ENCODE measurements around the gene SELPLG. TPM values are rescaled to one million over a fixed set of nuclear protein-coding genes. Genes with fewer than 3 reads are reported as not detected.
"Not testable (repeated sequence)": the region's sequence is repeated elsewhere in the genome, so short reads cannot be mapped to it uniquely, and the experiment has no call there.

The SELPLG gene
- total RNA-seq, 1 experiment from 2014 or later = 0.23 TPM

- DNase-seq (ENCODE audit: low read depth) = not testable (repeated sequence)
Measured at GRCh38 chr12:108655812-108656175, 22.1 kb upstream of the SELPLG start.

DNA sequence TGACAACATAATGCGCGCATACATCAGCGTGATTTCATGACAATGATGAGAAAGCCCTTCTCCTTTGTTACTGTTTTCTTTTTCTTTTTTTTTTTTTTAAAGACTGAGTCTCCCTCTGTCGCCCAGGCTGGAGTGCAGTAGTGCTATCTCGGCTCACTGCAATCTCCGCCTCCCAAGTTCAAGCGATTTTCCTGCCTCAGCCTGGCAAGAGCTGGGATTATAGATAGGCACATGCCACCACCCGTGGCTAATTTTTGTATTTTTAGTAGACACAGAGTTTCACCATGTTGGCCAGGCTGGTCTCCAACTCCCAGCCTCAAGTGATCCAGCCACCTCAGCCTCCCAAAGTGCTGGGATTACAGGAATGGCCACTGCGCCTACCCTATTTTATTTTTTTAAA, 20.9 kb upstream of the SELPLG start:
- DNase-seq (ENCODE audit: low read depth) = not testable (repeated sequence)

- no peak for DNase-seq (ENCODE audit: low read depth)
Measured at GRCh38 chr12:108653922-108654321, 20.2 kb upstream of the SELPLG start.

DNA sequence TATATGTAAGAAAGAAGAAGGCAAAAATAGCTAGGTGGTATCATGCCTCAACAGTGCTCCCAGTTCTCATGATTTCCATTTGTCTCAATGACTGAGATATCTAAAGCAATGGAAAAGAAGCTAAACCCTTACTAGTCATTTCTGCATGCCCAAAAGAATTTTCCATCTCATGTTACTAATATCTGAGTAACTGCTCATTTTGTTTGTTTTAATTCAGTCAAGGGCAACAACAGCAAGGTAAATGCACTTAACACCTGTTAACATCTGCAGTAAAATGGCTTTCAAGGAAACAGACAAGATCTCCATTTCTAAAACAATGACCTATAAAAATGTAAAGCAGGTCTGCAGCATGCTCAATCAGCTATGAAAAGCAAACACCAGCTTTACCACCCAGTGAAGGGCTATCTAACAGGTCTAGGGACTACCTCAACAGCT, 19.4 kb upstream of the SELPLG start:
- DNase-seq (ENCODE audit: low read depth) = no peak

GRCh38 chr12:108650083-108650482, 16.4 kb upstream of the SELPLG start:
- no peak for DNase-seq (ENCODE audit: low read depth)

- peak; percentile 79 for DNase-seq (ENCODE audit: low read depth)
Measured at GRCh38 chr12:108649669-108650068, 16.0 kb upstream of the SELPLG start.

- peak; percentile 62 for DNase-seq (ENCODE audit: low read depth)
Measured at GRCh38 chr12:108649126-108649525, 15.4 kb upstream of the SELPLG start.

- DNase-seq (ENCODE audit: low read depth) = no peak
Measured at GRCh38 chr12:108648371-108648770, 14.7 kb upstream of the SELPLG start.

GRCh38 chr12:108647585-108648287, 14.0 kb upstream of the SELPLG start:
- DNase-seq (ENCODE audit: low read depth) = no peak

DNA sequence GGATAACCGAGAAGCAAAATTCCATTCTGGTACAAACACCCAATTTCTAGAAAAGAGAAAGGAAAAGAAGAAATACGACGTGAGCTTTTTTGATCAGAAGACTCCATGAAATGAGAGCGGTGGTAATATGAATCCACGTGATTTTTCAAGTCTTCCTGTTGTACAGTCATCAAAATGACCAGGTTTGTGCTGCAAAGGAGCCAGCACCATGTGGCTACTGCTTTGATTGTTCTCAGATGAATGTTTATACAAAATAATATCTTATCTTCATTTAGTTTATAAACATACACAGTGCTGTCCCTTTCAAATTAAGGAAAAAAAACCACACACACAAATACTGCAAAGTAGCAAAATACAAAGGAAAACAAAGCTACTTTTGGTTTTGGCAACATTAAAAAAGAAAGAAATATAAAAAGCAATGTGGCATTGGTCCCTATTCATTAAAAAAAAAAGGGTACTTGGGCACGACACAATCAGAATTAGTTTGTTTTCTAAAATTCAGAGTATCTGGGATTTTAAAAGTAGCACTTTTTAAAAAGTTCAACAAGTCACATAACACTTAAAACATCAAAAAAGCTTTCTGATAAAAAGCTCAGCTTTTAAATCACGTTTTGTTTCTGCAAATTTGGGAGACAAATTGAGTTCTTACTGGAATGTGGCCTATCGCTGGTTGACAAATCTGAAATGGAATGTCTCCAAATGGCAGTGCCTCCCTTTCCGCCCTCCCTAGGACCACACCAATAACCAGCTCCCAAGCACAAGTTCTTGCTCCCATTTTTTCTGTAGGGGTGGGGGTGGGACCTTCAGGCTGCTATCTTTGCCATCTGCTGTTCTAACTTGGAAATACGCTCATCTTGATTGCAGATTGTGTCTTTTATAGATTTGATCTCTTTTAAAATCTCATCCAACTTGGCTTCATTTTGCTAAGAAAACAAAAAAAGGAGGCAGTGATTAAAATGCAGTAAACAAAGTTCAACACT, 13.2 kb upstream of the SELPLG start:
- no peak for DNase-seq (ENCODE audit: low read depth)

DNA sequence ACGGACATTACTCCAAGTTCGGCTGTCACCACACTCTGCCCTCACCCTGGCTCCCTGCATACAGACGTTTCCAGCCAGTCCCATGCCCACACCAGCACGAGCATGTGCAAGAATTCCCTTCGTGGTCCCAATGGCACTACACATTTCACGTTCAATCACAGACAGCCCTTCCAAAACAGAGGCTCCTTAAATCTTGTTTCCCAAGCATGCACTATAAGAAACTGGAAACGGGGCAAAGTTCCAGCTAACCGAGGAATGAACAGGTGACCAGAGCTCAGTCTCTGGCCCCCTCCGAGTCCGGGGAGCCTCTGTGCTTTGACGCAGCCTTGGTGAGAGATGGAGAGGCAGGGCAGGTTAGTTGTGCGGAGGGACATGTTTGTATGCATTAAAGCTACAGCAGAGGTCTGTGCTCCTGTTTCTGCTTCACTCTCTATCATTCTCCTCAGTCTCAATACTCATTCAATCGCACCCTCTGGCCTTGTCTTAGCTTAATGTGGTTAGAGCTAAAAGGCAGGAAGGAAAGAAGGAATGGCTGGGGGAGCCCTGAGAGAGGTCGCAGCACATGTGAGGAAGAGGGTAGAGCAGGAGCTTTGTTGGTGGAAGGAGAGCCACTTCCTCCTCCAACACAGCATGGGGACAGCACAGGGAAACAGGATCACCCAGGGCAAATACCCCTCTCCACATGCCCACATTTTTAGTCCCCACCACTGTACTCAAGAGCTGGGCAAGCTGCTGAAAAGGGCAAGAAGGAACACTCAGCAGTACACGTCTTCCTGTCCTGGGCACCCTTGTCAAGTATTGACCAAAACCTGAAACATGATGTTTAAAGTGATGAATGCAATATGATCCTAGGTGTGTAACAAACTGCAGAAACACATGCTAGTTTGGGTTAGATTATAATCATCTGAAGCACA, 12.2 kb upstream of the SELPLG start:
- DNase-seq (ENCODE audit: low read depth) = no peak

GRCh38 chr12:108644811-108645120, 11.1 kb upstream of the SELPLG start:
- DNase-seq (ENCODE audit: low read depth) = no peak

- peak; percentile 69 for DNase-seq (ENCODE audit: low read depth)
Measured at GRCh38 chr12:108643941-108644810, 10.5 kb upstream of the SELPLG start.

DNA sequence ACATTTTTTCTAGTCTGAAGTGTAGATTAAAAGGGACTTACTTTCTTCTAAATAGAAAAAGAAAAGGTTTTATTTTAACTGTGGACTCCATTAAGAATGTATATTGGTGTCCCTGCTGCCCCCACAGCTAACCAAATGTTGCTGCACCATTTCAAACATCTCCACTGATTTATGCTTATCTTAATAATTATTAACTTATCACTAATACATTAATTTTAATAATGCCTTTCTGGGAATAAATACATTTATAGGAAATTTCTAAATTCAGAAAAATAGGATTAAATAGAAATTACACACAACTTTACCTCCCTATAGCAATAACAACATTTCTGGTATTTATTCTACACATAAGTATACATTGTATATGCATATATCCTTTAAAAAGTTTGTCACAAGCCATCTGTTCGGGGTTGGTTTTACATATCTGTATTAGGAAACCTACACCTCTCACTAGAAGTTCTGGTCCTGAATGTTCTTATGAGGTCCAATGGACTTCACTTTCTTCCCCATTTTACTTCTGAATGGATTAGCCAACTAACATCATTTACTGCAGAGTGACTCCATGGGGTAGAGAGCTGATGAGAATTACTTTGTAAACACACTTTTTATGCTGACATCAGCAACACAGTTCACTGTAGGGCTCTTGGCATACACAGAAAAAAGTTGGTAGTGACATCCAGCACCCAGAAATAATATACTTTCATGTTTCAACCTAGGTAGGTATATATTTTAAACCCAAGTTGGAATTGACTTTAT, 9.4 kb upstream of the SELPLG start:
- no peak for DNase-seq (ENCODE audit: low read depth)

DNA sequence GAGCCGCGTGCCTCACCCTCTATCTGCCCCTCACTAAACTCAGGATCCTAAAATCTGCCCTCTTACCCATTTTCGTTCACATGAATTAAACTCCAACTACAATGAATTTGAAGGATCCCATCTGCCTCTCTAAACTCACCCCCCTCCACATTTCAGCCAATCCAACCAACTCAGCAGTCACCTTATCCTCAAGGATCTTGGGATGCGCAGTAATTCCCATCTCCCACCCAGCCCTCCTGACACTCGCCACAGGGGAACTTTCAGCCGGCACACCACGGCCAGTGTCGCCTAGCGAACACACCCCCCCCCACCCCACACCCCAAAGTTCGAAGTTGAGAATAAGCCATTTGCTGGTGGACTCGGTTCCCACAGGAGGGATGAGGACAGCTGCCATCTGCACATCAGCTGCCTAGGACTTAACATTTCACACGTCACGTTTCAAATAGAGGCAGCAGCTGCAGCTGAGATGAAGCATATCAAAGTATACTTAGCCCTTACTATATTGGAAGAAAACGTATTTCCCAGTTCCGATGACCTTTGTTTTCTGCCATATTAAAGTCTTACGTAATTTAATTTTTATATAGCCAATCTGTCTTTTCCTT, 8.7 kb upstream of the SELPLG start:
- DNase-seq (ENCODE audit: low read depth) = no peak

- DNase-seq (ENCODE audit: low read depth) = no peak
Measured at GRCh38 chr12:108641446-108642268, 8.0 kb upstream of the SELPLG start.

DNA sequence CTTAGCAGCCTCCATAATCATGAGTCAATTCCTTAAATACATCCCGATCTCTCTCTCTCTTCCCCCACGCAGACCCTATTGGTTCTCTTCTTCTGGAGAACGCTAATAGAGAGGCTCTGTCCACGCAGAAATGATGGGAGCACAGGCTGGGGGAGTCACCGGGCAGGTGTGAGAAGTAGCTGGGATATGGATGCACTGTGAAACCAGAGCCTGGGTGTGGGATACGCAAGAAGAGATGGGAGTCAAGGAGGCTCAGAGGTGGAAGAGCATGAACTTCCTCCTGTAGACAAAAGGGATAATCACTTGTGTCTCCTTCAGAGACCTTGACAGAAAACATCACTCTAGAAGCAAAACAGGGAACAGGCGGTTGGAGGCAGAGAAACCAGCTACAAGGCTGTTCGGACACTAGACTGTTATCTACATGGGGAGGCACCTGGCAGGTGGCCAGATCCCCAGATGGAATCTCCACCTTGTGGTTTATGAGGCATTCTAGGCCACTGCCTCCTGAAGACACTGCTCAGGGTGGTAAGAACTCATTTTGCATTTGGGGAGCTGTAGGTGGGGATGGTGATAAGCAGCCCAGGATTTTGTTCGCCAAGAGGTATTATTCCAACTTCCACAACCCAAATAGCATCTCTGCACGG, 7.2 kb upstream of the SELPLG start:
- peak; percentile 57 for DNase-seq (ENCODE audit: low read depth)

Data from Daoy (cell line).